ENCODE data around the gene CPSF3.
"Not testable (repeated sequence)": the region's sequence is repeated elsewhere in the genome, so short reads cannot be mapped to it uniquely, and the experiment has no call there.

- not testable (repeated sequence) for TF ChIP-seq TCF7L2 (IDR thresholded peaks at IDR 0.05; ENCODE audit: borderline replicate concordance, low read depth, low read length); REST (tag by site-specific recombination; IDR thresholded peaks at IDR 0.05); CTCF (tag by site-specific recombination; IDR thresholded peaks at IDR 0.05); KLF1 (tag by site-specific recombination; IDR thresholded peaks at IDR 0.05); ZNF266 (tag by site-specific recombination; IDR thresholded peaks at IDR 0.05; ENCODE audit: low read depth)
Measured at GRCh38 chr2:9513946-9514345, 90.5 kb downstream of the CPSF3 start.
